ENCODE data around the gene CD8A. TPM values are rescaled to one million over a fixed set of nuclear protein-coding genes. Genes with fewer than 3 reads are reported as not detected.

CD8A gene
- total and polyA plus RNA-seq, 2 of the 8 experiments (the other 6 are each of a cell fraction or from before 2014, with no cell fraction given) = 0.14 to 0.39 TPM

GRCh38 chr2:86758405-86758804, 32.3 kb downstream of the CD8A start (continued):
- TF ChIP-seq CHD7 (IDR thresholded peaks at IDR 0.05; ENCODE audit: insufficient replicate concordance, low read length) (no peak), HDAC6 (IDR thresholded peaks at IDR 0.05; ENCODE audit: low read depth, low read length) (no peak), KDM4A (IDR thresholded peaks at IDR 0.05; ENCODE audit: low read depth, low read length, severe bottlenecking) (no peak), FOSL1 (IDR thresholded peaks at IDR 0.05; ENCODE audit: insufficient read depth, low read depth, low read length) (no peak)
